ENCODE measurements around the gene BCAP31. TPM values are rescaled to one million over a fixed set of nuclear protein-coding genes. Genes with fewer than 3 reads are reported as not detected.
"Not testable (repeated sequence)": the region's sequence is repeated elsewhere in the genome, so short reads cannot be mapped to it uniquely, and the experiment has no call there.

The BCAP31 gene
- total and polyA plus RNA-seq, 2 donors from 2014 or later = 218 to 246 TPM

DNA sequence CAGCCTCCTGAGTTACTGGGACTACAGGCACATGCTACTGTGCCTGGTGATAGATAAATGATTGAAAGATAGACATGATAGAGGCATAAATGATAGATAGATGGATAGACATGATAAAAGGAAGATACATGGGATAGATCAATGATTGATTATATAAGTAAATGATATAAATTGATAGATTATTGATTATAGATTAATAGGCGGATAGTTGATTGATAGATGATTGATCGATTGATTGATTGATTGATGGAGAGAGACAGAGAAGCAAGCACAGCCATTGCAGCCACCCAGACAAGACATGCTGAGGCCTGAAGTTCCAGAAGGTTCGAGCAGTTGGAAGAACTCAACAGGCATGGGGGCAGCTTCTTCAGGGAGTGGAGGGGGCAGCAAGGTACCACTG, 22.2 kb upstream of the BCAP31 start:
- Histone ChIP-seq H3K4me1 (ENCODE audit: control insufficient read depth in 2 of 3, insufficient read depth in 2 of 3, low read depth in 1 of 3, low read length in 3 of 3) (no peaks in the 10 kb centered on the region), H3K36me3 (ENCODE audit: control insufficient read depth in 2 of 3, insufficient read depth in 3 of 3, low read length in 3 of 3) (no peaks in the 10 kb centered on the region), H3K9ac (ENCODE audit: low read length in 3 of 3) (no peak overlapping the region), H3K27me3 (ENCODE audit: control insufficient read depth, insufficient read depth, low read length) (no peaks in the 10 kb centered on the region), H3K27ac (ENCODE audit: low read depth in 2 of 2, low read length in 2 of 2) (no peak overlapping the region), H3K4me3 (ENCODE audit: low read length in 3 of 3) (no peak overlapping the region), H3K9me3 (ENCODE audit: control insufficient read depth in 2 of 3, insufficient read depth in 1 of 3, low read length in 3 of 3) (no peaks in the 10 kb centered on the region)
- intact Hi-C loops (cut with DNase I) = no loop called here
- DNase-seq (no peak), FAIRE-seq (no peak)
- TF ChIP-seq, protein P1, sequence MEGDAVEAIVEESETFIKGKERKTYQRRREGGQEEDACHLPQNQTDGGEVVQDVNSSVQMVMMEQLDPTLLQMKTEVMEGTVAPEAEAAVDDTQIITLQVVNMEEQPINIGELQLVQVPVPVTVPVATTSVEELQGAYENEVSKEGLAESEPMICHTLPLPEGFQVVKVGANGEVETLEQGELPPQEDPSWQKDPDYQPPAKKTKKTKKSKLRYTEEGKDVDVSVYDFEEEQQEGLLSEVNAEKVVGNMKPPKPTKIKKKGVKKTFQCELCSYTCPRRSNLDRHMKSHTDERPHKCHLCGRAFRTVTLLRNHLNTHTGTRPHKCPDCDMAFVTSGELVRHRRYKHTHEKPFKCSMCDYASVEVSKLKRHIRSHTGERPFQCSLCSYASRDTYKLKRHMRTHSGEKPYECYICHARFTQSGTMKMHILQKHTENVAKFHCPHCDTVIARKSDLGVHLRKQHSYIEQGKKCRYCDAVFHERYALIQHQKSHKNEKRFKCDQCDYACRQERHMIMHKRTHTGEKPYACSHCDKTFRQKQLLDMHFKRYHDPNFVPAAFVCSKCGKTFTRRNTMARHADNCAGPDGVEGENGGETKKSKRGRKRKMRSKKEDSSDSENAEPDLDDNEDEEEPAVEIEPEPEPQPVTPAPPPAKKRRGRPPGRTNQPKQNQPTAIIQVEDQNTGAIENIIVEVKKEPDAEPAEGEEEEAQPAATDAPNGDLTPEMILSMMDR (IDR thresholded peaks at IDR 0.05; ENCODE audit: borderline replicate concordance, extremely low read depth, insufficient read depth) = no peak

DNA sequence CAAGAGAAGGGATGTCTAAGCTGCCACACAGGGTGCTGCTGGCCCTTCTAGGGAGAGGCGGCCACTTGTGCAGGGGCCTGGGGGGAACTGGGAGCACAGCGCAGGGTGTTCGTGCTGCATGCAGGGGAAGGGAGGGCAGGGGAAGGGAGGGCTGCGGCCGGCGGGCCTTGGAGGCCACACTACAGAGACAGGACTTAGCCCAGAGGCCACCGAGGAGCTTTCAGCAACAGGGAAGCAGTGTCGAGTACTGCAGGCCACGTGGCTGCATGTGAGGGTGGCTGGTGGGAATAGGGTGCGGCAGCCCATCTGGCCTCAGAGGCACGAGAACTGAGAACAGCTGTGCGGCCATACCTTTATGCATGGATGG, 20.9 kb upstream of the BCAP31 start:
- H3K36me3 ChIP-seq (ENCODE audit: control insufficient read depth in 2 of 3, insufficient read depth in 3 of 3, low read length in 3 of 3); H3K27me3 ChIP-seq (ENCODE audit: control insufficient read depth, insufficient read depth, low read length); H3K4me3 ChIP-seq (ENCODE audit: low read length in 3 of 3); H3K9ac ChIP-seq (ENCODE audit: low read length in 3 of 3); H3K9me3 ChIP-seq (ENCODE audit: control insufficient read depth in 2 of 3, insufficient read depth in 1 of 3, low read length in 3 of 3); H3K27ac ChIP-seq (ENCODE audit: low read depth in 2 of 2, low read length in 2 of 2); H3K4me1 ChIP-seq (ENCODE audit: control insufficient read depth in 2 of 3, insufficient read depth in 2 of 3, low read depth in 1 of 3, low read length in 3 of 3); intact Hi-C loops (cut with DNase I); FAIRE-seq: not testable (repeated sequence)
- peak in 1 of 5 donors; percentile 69 for DNase-seq

DNA sequence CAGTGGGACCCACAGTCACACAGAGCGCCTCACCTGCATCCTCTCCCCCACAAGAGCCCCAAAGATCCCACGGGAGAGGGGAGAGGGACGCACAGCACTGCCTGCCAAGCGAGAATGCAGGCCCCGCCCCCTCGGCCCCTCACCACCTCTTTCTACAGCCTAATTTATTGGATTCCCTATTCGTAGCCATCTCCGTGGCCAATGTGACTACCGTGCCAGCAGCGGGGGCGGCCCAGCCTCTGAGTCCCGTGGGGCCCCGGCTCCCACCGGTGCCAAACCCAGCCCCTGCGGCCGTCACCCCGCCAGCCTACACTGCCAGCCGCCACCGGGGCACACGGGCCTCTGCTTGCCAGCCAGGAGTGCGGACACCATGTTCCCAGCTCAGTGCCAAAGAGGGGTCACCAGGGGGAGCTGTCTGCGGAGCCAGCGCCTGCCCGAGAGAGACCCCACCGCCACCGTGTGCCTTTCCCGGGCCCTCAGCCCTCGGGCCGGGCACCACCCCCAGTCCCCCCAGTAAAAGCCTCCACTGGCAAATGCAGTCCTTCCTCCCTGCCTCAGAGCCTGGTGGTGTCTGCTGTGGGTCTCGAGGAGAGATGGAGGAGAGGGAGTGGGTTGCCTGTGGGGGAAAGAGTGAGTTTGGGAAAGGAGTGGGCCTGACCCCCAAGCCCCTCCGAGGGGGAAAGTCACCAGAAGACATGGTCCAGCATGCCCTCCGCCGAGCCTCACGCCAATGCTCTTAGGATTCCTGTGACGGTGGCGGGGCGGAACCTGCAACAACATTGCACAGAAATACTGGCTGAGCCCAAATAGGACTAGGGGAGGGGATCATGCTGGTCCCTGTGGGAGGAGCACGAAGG, 20.3 kb upstream of the BCAP31 start:
- no peak overlapping the region for H3K9ac ChIP-seq (ENCODE audit: low read length in 3 of 3)
- H3K4me1 ChIP-seq (ENCODE audit: control insufficient read depth in 2 of 3, insufficient read depth in 2 of 3, low read depth in 1 of 3, low read length in 3 of 3) = no peaks in the 10 kb centered on the region
- no peaks in the 10 kb centered on the region for H3K9me3 ChIP-seq (ENCODE audit: control insufficient read depth in 2 of 3, insufficient read depth in 1 of 3, low read length in 3 of 3)
- H3K27me3 ChIP-seq (ENCODE audit: control insufficient read depth, insufficient read depth, low read length) = no peaks in the 10 kb centered on the region
- no peak for FAIRE-seq
- H3K4me3 ChIP-seq (ENCODE audit: low read length in 3 of 3) = no peak overlapping the region
- no peak overlapping the region for H3K27ac ChIP-seq (ENCODE audit: low read depth in 2 of 2, low read length in 2 of 2)
- H3K36me3 ChIP-seq (ENCODE audit: control insufficient read depth in 2 of 3, insufficient read depth in 3 of 3, low read length in 3 of 3) = no peaks in the 10 kb centered on the region
- intact Hi-C loops (cut with DNase I) = no loop called here
- TF ChIP-seq, protein P1 (IDR thresholded peaks at IDR 0.05; ENCODE audit: borderline replicate concordance, extremely low read depth, insufficient read depth) = no peak
- DNase-seq = peak in 2 of 5 donors; percentile 61 to 73

DNA sequence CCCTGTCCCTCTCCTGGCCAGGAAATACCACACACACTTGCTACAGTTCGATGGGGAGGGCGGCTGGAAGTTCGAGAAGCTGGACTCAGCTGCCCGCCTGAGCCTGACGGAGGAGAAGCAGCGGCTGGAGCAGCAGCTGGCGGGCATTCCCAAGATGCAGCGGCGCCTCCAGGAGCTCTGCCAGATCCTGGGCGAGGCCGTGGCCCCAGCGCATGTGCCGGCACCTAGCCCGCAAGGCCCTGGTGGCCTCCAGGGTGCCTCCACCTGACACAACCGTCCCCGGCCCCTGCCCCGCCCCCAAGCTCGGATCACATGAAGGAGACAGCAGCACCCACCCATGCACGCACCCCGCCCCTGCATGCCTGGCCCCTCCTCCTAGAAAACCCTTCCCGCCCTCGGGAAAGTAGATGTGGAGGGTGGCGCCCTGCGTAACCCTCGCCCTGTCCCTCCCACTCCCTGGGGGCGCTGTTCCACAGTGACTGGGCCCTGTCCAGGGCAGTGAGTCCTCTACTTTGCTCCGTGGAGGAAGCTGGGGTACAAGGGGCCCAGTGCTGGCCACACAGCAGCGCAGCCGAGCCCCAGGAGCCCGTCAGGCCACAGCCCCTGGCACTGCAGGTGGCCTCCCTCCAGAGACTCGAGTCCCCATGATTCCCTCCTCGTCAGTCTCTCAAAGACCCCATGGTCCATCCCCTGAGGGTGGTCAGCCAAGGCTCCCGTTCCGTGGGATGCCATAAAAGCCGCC, 19.5 kb upstream of the BCAP31 start:
- peak; percentile 36 to 92 (median 74) for DNase-seq
- FAIRE-seq; H3K36me3 ChIP-seq (ENCODE audit: control insufficient read depth in 2 of 3, insufficient read depth in 3 of 3, low read length in 3 of 3); H3K4me1 ChIP-seq (ENCODE audit: control insufficient read depth in 2 of 3, insufficient read depth in 2 of 3, low read depth in 1 of 3, low read length in 3 of 3); H3K9me3 ChIP-seq (ENCODE audit: control insufficient read depth in 2 of 3, insufficient read depth in 1 of 3, low read length in 3 of 3); H3K27ac ChIP-seq (ENCODE audit: low read depth in 2 of 2, low read length in 2 of 2); H3K27me3 ChIP-seq (ENCODE audit: control insufficient read depth, insufficient read depth, low read length); intact Hi-C loops (cut with DNase I); H3K9ac ChIP-seq (ENCODE audit: low read length in 3 of 3); H3K4me3 ChIP-seq (ENCODE audit: low read length in 3 of 3): not testable (repeated sequence)

DNA sequence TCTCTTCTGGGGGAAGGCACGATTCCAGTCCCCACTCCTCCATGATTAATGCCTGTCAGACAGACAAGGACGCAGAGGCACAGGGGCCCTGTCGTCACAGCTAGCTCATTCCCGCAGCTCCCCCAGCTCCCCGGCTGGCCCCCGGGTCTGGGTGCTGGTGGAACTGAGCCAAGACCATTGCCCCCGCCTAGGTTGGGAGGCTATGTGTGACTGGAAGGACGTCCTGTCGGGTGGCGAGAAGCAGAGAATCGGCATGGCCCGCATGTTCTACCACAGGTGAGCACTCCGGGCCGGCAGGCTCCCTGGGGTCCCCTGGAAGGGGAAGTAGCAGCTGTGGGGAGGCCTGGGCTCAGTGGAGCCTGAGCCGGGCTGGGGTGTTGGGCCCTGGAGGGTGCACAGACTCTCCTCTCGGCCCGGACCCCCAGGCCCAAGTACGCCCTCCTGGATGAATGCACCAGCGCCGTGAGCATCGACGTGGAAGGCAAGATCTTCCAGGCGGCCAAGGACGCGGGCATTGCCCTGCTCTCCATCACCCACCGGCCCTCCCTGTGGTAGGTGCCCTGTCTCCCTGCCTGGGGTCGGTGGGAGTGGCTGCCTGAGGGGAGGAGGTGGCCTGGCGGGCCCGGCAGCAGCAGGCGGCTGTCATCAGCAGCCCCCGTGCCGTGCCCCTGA, 18.7 kb upstream of the BCAP31 start:
- H3K9me3 ChIP-seq (ENCODE audit: control insufficient read depth in 2 of 3, insufficient read depth in 1 of 3, low read length in 3 of 3); H3K4me3 ChIP-seq (ENCODE audit: low read length in 3 of 3); H3K4me1 ChIP-seq (ENCODE audit: control insufficient read depth in 2 of 3, insufficient read depth in 2 of 3, low read depth in 1 of 3, low read length in 3 of 3); H3K9ac ChIP-seq (ENCODE audit: low read length in 3 of 3); FAIRE-seq; H3K36me3 ChIP-seq (ENCODE audit: control insufficient read depth in 2 of 3, insufficient read depth in 3 of 3, low read length in 3 of 3); intact Hi-C loops (cut with DNase I); H3K27me3 ChIP-seq (ENCODE audit: control insufficient read depth, insufficient read depth, low read length); H3K27ac ChIP-seq (ENCODE audit: low read depth in 2 of 2, low read length in 2 of 2): not testable (repeated sequence)
- DNase-seq = peak in 3 of 5 donors; percentile 45 to 76 (median 54)

DNA sequence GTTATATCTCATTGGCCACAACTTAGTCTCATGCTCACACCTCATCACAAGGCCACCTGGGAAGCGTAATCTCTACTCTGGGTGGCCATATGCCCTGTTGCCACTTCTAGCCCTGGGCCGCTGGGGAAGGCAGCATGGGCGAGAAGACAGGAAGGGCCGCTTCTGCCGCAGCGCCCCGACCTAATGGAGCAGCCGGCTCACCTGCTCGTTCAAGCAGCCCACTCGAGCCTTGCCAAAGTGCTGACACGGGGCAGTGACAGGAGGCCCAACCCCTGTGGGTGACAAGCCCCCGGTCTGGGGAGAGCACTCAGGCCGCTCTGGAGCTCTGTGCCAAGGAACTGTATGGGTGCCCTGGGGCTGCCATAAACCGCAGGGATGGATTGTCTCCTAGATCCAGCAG, 17.9 kb upstream of the BCAP31 start:
- H3K27ac ChIP-seq (ENCODE audit: low read depth in 2 of 2, low read length in 2 of 2); FAIRE-seq; H3K4me3 ChIP-seq (ENCODE audit: low read length in 3 of 3); DNase-seq; intact Hi-C loops (cut with DNase I); H3K9ac ChIP-seq (ENCODE audit: low read length in 3 of 3); H3K36me3 ChIP-seq (ENCODE audit: control insufficient read depth in 2 of 3, insufficient read depth in 3 of 3, low read length in 3 of 3); H3K27me3 ChIP-seq (ENCODE audit: control insufficient read depth, insufficient read depth, low read length); H3K9me3 ChIP-seq (ENCODE audit: control insufficient read depth in 2 of 3, insufficient read depth in 1 of 3, low read length in 3 of 3); H3K4me1 ChIP-seq (ENCODE audit: control insufficient read depth in 2 of 3, insufficient read depth in 2 of 3, low read depth in 1 of 3, low read length in 3 of 3): not testable (repeated sequence)

Data from kidney (tissue), 14 donors.